ENCODE data around the gene B3GNT7.
A peak's percentile ranks its signal among the peaks of the same experiment; 100 is the strongest.
"Not testable (repeated sequence)": the region's sequence is repeated elsewhere in the genome, so short reads cannot be mapped to it uniquely, and the experiment has no call there.

DNA sequence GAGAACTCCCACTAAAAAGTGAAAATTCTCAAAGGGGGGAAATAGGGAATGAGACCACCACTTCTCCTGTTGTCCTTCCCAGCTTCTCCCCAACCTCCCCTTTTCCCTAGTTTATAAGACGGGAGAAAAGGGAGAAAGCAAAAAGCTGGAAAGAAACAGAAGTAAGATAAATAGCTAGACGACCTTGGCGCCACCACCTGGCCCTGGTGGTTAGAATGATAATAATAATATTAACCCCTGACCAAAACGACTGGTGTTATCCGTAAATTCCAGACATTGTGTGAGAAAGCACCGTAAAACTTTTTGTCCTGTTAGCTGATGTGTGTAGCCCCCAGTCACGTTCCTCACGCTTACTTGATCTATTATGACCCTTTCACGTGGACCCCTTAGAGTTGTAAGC lies 12.8 kb downstream of the B3GNT7 start:
- TF ChIP-seq, protein P1, sequence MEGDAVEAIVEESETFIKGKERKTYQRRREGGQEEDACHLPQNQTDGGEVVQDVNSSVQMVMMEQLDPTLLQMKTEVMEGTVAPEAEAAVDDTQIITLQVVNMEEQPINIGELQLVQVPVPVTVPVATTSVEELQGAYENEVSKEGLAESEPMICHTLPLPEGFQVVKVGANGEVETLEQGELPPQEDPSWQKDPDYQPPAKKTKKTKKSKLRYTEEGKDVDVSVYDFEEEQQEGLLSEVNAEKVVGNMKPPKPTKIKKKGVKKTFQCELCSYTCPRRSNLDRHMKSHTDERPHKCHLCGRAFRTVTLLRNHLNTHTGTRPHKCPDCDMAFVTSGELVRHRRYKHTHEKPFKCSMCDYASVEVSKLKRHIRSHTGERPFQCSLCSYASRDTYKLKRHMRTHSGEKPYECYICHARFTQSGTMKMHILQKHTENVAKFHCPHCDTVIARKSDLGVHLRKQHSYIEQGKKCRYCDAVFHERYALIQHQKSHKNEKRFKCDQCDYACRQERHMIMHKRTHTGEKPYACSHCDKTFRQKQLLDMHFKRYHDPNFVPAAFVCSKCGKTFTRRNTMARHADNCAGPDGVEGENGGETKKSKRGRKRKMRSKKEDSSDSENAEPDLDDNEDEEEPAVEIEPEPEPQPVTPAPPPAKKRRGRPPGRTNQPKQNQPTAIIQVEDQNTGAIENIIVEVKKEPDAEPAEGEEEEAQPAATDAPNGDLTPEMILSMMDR (conservative IDR thresholded peaks at IDR 0.05): 0 out of 2 replicates have a peak, but pooled peaks have one; percentile 8
- not testable (repeated sequence) for TF ChIP-seq ZFX (IDR thresholded peaks at IDR 0.05)
